ENCODE measurements around the gene THRSP.
"Not testable (repeated sequence)": the region's sequence is repeated elsewhere in the genome, so short reads cannot be mapped to it uniquely, and the experiment has no call there.

THRSP gene

DNA sequence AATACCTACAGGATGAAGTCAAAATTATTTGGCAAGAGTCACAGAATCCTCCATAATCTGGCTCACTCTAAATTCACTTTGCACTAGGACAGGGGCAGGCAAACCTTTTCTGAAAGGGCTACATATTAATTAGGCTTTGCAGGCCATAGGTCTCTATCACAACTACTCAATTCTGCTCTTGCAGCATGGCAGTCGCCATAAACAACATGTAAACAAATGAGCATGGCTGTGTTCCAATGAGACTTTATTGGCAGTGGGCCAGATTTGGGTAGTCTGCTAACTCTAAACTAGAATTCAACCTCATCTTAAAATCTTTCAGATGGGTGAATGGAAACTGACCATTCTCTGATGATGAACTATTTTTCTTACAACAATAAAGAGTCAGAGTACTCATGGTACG, 5.8 kb downstream of the THRSP start:
- DNase-seq, result no peak

DNA sequence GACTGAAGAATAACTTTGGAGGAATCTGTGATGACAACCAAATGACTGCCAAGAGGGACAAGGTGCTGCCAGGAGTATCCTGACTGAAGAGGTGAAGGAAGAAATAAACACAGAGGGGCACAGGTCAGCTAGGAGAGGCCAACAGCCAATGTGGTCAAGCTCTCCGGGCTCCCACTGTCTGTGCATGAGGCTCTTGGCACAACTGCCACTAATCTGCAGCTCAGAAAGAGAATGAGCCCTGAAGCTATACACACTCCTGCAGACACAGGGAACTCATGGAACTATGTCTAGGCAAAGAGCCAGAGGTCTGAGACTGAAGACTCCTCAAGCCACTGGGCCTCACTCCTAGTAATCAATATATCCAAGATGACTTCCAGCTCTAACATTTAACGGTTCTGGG, 7.0 kb downstream of the THRSP start:
- no peak for DNase-seq

DNA sequence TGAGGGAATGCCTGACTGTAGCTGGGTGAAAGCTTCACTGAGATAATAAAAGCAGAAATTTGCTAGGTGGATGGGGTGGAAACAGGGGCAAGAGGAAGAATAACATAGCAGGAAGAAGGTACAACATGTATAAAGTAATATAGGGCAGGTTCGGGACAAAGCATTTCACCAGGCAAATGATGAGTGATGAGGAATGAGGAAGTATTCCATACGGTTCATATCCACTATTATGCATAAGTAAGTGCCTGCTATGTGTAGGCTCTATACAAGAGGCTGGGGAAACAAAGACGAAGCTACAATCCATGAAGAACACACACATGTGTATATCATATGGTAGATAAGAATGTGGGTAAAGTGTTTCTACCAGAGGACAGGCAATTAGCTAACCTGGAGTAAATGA, 8.1 kb downstream of the THRSP start:
- DNase-seq, result no peak

DNA sequence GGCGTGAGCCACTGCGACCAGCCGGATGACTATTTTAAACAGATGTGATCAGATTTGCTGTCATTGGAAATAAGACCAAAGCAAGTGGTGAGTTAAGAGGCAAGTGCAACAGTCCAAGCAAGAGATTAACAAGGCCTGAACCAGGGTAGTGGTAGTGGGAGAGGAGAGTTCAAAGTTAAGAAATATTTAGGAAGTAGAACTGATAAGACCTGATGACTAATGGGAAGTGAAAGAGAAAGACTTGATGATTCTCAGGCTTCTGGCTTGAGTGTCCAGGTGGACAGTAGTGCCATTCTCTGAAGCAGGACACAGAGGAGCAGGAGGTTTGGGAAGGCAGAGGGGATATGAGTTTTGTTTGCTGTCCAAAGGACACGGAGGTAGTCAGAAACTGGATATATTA, 8.8 kb downstream of the THRSP start:
- DNase-seq, result no peak

DNA sequence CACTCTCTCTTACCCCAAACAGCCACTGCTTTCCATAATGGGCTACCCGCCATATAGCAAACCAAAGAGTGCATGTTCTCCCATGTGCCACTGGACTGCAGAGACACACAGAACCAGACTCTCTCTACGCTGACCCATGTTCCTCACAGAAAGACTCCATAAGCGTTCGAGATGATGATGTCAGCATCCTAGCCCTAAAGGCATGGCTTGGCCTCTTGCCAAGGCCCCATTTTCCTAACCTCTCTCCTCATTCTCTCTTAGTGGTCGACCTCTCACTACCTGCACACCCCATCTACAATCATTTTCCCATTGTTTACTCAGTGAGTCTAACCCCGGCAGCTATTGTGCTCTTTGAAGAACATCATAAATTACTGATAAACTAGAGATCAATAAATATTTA, 11.1 kb downstream of the THRSP start:
- no peak for DNase-seq

DNA sequence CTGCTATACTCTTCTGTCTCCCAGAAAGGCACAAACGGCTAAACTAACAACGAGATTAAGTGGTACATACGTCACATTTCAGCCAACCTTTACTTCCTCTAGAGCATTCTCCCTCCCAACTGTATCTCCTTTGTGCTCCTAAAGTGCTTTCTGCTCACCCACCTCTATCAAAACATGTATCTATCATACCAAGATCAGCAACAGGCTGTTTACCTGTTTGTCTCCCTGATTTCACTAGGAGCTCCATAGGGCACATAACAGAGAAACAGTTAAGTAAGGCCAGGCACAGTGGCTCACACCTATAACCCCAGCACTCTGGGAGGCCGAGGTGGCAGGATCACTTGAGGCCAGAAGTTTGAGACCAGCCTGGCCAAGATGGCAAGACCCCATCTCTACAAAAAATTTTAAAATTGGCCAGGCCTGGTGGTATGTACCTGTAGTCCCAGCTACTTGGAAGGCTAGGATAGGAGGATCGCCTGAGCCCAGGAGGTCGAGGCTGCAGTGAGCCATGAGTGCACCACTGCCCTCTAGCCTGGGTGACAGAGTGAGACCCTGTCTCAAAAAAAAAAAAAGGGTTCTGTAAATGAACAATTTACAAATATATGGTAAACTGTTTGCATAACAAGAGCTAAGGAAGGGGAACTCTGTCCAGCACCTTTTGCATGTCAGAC, 13.2 kb downstream of the THRSP start:
- DNase-seq, result no peak

DNA sequence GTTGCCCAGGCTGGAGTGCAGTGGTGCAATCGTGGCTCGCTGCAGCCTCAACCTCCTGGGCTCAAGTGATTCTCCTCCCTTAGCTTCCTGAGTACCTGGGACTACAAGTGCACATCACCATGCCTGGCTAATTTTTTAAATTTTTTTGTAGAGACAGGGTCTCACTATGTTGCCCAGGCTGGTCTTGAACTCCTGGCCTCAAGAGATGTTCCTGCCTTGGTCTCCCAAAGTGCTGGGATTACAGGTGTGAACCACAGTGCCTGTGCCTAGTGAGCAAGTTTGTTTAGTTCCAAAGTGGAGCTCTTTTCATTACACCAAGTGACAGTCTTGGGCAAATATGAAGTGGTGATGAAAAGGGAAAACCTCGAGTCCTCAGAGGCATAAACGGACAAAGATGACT, 13.9 kb downstream of the THRSP start:
- DNase-seq, result not testable (repeated sequence)

DNA sequence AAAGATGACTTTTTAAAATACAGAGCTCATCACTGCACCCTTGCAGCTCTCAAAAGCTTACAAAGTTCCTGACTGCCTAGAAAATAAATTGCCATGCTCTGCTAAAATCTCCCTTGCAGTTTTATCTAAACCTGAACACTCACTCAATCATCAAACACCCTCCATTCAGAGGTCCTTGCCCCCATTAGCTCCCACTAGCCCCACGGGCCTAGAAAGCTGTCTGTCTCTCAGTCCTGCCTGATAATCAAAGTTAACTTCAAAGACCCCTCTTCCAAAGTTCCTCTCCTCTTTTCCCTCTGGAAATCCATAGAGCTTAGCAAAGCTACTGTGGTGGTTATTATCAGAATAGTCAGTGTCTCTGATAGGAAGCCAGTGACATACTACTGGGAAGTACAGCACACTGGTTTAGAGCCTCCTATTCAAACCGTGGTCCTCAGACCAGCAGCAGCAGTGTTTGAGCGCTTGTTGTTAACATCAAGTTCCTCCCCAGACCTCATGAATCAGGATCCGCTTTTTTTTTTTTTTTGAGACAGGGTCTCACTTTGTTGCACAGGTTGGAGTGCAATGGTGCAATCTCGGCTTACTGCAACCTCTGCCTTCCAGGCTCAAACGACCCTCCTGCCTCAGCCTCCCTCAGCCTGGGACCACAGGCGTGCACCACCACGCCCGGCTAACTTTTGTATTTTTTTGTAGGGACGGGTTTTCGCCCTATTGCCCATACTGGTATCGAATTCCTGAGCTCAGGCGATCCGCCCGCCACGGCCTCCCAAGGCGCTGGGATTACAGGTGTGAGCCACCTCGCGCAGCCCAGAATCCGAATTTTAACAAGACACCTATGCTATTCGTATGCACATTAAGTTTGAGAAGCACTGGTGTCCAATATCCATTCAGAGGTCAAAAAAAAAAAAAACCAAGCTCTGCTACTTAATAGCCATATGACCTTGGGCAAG, 14.8 kb downstream of the THRSP start:
- DNase-seq, result no peak

DNA sequence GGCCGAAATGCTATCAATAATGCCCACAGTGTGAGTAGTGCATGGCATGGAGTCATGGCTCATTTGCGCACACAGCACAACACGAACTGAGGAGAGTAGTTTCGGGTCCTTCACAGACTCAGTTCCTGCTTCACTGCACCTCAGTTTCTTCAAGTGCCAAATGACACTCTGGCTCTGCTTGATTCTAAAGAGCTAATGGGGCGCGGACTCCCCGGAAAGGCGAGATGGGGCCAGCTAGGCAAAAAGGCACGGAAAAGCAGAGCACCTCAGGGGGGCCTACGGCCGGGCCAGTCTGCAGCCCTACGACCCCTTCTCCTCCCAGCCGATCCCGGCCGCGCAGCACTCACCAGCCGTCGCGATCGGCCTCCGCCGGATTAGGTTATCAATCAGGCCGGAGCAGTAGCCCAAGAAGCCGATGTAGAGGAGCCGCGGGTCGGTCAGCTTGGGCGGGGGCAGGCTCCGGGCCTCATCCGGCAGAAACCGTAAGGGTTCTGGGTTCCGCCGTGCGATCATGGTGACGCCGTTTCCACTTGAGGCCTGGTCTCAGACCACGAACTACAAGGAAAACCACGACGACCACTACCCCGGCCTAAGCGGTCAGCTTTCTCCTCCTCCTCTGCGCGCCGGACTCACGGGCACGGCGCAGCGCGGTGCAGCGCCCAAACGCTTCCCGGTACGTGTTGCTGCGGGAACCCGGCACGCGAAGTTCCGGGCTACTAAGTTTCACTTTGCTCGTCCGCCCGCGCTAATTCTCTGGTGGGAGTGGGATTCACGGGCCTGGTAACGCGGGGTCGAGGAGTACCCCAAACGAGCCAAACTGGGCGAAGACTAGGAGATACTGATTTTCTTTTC, 15.8 kb downstream of the THRSP start, which contains the start of gene NDUFC2:
Gene NDUFC2 (minus strand): TSS at position 631 of the 852 bp plus-strand sequence. CDS start 118 bp downstream, at position 513.
- DNase-seq, result peak; percentile 81

DNA sequence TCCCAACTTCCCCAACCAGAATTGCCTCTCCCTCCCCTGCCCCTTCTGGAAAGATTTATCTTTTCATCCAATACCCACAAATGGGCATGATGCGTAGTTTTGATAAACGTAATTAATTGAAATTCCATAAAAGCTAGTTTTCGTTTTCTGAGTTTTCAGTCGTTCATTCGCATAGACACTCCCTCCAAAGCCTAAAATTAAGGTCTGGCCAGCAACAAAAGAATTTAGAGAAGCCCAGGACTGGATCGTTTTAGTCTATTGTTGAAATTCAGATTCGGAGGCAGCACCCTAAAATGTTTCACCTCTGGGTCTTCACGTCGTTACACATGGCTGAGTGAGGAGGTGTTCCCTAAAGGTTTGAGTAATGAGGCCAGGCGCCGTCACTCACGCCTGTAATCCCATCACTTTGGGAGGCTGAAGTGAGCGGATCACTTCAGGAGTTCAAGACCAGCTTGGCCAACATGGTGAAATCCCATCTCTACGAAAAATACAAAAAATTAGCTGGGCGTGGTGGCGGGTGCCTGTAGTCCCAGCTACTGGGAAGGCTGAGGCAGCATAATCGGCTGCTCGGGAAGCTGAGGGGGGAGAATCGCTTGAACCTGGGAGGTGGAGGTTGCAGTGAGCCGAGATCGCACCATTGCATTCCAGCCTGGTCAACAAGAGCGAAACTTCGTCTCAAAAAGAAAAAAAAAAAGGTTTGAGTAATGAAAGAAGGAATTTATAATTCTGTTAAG, 16.6 kb downstream of the THRSP start:
- no peak for DNase-seq

DNA sequence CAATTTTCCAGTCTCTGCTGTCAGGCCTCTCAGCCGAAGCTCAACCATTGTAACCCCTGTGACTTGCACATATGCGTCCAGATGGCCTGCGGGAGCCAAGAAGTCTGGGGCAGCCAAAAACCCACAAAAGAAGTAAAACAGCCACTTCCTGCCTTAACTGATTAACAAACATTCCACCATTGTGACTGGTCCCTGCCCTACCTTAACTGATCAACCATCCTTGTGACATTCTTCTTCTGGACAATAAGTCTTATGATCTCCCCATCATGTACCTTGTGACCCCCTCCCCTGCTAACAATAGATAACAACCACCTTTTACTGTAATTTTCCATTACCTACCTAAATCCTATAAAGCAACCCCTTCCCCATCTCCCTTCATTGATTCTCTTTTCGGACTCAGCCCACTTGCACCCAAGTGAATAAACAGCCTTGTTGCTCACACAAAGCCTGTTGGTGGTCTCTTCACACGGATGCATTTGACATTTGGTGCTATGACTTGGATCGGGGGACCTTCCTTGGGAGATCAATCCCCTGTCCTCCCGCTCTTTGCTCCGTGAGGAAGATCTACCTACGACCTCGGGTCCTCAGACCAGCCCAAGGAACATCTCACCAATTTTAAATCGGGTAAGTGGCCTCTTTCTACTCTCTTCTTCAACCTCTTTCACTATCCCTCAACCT, 17.3 kb downstream of the THRSP start:
- DNase-seq, result no peak

DNA sequence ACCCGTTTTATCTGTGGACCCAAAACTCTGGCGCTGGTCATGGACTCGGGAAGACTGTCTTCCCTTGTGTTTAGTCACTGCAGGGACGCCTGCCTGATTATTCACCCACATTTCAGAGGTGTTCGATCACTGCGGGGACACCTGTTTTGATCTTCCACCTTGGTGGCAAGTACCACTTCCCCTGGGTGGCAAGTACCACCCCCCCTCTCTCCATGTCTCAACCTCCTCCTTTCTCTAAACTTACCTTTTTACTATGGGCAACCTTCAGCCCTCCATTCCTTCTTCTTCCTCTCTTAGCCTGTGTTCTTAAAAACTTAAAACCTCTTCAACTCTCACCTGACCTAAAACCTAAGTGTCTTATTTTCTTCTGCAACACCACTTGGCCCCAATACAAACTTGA, 17.9 kb downstream of the THRSP start:
- DNase-seq, result no peak

DNA sequence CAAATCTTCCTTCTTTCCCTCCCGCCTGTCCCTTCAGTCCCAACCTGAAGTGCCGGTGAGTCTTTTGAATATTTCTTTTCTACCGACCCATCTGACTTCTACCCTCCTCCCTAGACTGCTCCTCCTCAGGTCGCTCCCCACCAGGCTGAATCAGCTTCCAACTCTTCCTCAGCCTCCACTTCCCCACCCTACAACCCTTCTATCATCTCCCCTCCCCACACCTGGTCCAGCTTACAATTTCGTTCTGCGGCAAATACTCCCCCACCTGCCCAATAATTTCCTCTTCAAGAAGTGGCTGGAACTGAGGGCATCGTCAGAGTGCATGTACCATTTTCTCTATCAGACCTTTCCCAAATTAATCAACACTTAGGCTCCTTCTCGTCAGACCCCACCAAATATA, 18.5 kb downstream of the THRSP start:
- no peak for DNase-seq

DNA sequence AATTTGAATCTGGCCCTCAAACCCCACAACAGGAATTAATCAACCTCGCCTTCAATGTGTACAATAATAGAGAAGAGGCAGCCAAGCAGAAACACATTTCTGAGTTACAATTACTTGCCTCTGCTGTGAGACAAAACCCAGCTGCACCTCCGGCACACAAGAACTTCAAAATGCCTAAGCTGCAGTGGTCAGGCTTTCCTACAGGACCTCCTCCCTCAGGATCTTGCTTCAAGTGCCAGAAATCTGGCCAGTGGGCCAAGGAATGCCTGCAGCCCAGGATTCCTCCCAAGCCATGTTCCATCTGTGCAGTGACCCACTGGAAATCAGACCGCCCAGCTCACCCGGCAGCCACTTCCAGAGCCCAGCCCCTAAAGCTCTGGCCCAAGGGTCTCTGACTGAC, 19.4 kb downstream of the THRSP start:
- DNase-seq, result no peak

DNA sequence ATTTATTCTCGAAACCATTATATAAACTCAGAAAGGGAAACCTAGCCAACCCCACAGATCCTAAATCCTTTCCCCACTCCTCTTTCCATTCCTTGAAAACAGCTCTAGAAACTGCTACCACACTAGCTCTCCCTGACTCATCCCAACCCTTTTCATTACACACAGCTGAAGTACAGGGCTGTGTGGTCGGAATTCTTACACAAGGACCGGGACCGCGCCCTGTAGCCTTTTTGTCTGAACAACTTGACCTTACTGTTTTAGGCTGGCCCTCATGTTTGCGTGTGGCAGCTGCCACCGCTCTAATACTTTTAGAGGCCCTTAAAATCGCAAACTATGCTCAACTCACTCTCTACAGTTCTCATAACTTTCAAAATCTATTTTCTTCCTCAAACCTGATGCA, 20.8 kb downstream of the THRSP start:
- not testable (repeated sequence) for DNase-seq

DNA sequence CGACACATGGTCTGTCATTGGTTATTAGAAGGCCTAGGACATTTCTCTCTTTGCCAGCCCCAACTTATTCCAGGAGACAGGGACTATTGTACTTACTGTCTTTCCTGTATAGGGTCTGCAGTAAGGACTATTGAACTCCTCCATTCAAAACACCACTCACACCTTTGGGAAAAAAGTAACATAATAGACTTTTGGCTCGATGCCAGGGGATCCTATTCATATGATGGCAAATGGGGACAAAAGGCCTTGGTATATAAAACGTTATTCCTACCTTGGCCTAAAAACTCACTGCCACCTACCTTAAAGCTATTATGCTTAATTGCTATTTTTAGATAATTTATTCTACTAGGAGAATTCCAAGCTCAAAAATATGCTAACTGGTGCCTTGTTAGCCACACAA, 22.3 kb downstream of the THRSP start:
- no peak for DNase-seq

DNA sequence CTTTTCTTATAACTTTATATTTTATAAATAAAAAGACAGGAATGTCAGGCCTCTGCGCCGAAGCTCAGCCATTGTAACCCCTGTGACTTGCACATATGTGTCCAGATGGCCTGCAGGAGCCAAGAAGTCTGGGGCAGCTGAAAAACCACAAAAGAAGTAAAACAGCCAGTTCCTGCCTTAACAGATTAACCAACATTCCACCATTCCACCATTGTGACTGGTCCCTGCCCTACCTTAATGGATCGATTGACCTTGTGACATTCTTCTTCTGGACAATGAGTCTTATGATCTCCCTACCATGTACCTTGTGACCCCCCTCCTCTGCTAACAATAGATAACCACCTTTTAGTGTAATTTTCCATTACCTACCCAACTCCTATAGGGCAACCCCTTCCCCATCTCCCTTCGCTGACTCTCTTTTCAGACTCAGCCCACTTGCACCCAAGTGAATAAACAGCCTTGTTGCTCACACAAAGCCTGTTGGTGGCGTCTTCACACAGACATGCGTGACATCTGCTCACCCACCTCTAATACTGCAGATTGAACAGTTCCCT, 22.9 kb downstream of the THRSP start:
- DNase-seq, result not testable (repeated sequence)

DNA sequence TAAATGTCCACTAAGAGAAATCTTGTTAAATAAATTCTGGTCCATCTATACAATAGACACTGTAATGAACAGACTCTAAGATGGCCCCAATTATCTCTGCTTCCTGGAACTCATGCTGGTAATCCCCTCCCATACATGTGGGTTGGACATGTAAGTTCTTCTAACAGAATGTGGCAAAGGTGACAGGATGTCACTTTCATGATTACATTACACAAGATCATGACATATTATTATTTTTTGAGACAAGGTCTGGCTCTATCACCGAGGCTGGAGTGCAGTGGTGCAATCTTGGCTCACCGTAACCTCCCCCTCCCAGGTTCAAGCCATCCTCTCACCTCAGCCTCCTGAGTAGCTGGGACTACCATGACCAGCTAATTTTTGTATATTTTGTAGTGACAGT, 30.6 kb downstream of the THRSP start:
- DNase-seq, result peak; percentile 13

DNA sequence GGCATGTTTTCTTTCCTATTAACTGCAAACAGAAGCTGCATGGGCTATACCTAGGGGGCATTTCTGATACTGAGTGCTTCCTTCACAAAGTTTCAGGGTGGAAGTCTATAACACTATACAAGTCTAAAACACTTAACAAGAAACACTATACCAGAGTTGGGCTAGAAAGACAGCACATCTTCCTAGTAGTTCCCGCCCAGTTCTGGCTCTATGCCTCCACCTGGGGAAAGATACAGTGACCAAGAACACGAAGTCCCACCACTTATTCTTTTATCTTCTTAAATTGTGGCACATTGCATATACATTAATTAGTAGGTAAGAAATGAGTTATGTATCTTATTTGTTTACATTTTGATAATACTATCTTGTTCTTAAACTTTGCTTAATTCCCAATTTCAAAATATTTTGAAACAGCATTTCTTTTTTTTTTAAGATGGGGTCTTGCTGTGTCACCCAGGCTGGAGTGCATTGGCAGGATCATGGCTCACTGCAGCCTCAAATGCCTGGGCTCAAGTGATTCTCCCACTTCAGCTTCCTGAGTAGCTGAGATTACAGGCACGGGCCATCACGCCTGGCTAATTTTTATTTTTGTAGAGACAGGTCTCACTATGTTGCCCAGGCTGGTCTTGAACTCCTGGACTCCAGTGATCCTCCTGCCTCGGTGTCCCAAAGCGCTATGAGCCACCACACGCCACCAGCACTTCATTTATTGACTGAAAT, 34.2 kb downstream of the THRSP start:
- DNase-seq, result no peak

DNA sequence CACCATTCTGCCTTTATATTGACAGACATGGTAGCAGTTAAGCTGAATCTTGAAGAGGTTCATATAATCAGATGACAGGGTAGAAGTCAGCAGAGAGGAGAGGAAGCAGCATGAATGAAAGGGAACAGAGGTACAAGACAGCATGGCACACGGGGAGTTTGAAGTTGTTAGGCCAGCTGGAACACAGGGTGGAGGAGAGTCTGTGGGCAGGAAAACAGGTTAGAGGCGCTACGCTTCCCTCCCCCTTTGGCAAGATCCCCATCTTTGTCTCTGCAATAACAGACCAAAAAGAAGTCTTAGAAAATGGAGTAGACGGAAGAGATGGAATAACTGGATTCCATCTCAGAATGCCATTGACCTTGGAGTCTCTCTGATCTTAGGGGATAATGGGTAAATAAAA, 36.0 kb downstream of the THRSP start:
- no peak for DNase-seq

DNA sequence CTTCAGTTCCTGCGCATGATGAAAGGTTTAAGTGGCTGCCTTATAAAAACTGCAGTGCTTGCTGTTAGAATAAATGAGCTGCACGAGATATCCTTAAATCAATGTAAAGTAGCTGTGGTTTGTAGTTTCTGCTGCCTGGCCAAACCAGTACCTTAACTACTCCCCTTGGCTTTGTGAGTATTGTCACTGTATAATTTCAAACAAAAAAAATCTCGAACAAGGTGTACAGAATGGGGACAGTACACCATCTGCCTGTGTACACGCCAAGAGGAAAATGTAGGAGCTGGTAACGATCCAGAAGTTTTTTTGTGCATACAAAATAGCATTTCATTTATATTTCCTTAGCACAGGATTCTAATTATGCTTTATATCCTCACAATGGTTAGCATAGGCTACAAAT, 36.6 kb downstream of the THRSP start:
- no peak for DNase-seq

Measured in activated CD4-positive, alpha-beta T cell treated with anti-CD3 and anti-CD28 coated beads for 48 hours (primary cell).